GM10266 (cell line): Measurements from ENCODE around the gene RBPMS2.

Experiments used
- DNase-seq: peaks from one replicate; pipeline ENCODE4 v3.0.0; 2012; ENCODE audit errors: extremely low spot score
- TF ChIP-seq, protein P1 (sequence below): IDR thresholded peaks from 2 replicates; pipeline ENCODE4 v1.5.1; 2012; ENCODE audit warnings: mild to moderate bottlenecking, low read depth; ENCODE audit not compliant: control insufficient read depth, insufficient read depth; ENCODE audit errors: missing control alignments

Gene RBPMS2

DNA sequence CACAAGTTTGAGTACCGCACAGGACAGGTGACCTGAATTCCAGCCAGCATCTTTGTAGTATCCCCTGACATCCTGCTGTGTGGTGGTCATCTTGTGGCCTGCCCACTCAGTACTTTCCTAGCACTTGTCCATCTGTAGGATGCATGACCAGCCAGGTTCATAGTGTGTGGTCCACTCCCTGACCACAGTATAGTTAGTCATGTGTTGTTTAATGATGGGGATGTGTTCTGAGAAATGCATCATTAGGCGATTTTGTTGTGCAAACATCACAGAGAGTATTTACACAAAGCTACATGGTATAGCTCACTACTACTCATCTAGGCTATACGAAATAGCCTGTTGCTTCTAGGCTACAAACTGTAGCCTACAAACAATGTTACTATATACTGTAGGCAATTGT is 16.9 kb upstream of the RBPMS2 start:
- DNase-seq: no peak
- TF ChIP-seq, protein P1, sequence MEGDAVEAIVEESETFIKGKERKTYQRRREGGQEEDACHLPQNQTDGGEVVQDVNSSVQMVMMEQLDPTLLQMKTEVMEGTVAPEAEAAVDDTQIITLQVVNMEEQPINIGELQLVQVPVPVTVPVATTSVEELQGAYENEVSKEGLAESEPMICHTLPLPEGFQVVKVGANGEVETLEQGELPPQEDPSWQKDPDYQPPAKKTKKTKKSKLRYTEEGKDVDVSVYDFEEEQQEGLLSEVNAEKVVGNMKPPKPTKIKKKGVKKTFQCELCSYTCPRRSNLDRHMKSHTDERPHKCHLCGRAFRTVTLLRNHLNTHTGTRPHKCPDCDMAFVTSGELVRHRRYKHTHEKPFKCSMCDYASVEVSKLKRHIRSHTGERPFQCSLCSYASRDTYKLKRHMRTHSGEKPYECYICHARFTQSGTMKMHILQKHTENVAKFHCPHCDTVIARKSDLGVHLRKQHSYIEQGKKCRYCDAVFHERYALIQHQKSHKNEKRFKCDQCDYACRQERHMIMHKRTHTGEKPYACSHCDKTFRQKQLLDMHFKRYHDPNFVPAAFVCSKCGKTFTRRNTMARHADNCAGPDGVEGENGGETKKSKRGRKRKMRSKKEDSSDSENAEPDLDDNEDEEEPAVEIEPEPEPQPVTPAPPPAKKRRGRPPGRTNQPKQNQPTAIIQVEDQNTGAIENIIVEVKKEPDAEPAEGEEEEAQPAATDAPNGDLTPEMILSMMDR: no peak

DNA sequence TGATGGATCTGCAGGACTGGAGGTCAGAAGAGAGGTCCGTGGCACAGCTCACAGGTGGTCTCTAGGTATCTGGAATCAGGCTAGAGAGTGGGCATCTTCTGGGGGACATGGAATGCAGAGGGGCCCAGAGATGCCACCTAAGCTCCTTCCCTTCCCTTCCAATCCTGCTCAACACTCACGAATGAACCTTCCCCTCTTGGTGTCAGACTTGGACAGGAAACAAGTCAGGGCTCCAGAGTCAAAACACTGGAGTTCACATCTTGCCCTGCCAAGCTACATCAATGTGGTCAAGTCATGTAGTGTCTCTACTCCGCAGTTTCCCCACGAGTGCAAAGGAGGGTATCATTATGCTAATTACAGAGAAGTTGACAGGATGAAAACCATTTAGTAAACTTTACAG is 16.0 kb upstream of the RBPMS2 start:
- TF ChIP-seq, protein P1: no peak
- DNase-seq: no peak

DNA sequence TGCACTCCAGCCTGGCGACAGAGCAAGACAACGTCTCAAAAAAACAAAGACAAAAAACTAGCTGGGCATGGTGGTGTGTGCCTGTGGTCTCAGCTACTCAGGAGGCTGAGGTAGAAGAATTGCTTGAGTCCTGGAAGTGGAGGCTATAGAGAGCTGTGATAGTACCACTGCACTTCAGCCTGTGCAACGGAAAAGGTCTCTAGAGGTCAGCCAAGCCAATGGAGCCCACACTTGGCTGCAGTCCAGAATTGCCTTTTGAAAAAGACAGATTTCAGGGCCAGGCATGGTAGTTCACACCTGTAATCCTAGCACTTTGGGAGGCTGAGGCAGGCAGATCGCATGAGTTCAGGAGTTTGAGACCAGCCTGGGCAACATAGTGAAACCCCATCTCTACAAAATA is 8.4 kb upstream of the RBPMS2 start:
- DNase-seq: no peak
- TF ChIP-seq, protein P1: no peak

DNA sequence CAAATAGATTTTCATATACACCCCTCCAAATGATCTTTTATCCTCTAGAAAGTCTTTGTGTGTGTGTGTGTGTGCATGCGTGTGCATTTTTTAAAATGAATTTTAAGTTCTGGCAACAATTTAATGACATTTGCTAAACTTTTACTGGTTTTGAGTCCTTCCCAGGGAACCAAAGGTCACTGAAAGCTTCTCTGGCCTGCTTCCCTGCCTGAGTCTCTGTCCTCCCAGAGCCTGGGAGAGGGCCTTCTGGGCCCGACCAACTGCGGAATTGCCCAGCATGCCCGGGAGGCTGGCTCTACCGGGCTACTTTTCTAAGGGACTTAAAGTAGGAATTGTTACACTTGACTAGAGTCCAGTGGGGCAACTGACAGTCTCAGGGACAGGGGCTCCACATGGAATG is 7.4 kb upstream of the RBPMS2 start:
- TF ChIP-seq, protein P1: no peak
- no peak for DNase-seq

DNA sequence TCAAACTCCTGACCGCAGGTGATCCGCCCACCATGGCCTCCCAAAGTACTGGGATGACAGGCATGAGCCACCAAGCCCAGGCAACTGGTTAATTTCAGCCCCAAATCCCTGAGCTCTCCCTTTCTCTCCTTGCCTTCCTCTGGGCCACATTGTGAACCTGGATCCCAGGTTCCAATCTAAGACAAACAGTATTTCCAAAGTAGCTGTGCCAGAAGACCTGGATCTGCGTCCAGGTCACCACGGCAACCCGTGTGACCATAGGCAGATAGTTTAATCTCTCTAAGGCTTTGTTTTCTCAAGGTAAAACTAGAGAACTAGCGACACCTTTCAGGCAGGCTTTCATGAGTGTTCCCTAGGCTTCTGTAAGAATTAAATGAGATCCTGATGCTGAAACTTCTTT is 5.9 kb upstream of the RBPMS2 start:
- TF ChIP-seq, protein P1: no peak
- DNase-seq: no peak

DNA sequence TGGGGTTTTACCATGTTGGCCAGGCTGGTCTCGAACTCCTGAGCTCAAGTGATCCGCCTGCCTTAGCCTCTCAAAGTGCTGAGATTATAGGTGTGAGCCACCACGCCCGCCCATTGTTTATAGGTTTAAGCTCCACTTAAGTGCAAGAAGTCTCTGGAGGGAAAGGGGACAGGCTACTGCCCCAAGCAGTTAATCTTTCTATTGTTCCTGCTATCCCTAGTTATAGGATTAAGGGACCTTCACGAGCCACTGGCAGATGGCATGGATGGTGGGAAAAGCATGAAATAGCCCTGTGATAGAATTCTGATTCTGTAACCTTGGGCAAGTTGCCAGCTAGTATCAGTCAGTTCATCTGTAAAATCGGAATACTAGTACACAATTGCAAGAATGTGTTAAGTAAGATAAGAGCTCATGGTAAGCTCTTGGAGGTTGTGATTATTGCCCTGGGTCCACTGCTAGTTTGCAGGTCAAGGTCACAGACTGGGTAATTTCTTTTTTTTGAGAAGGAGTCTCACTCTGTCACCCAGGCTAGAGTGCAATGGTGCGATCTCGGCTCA is 5.3 kb upstream of the RBPMS2 start:
- TF ChIP-seq, protein P1: no peak
- DNase-seq: no peak

DNA sequence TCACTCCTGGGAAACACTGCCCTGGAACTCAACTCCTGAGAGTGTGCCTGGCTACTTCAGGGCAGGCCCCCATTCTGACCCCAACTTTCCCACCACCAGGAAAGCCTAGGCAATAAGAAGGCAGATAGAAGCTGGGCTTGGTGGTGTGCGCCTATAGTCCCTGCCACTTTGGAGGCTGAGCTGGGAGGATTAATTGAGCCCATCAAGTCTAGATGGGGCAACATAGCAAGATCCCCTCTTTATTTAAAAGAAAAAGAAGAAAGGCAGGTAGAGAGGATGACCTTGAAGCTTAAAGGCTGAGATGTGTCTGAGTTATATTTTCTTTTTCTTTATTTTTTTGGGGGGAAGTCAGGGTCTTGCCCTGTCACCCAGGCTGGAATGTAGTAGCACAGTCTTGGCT is 4.2 kb upstream of the RBPMS2 start:
- TF ChIP-seq, protein P1: no peak
- no peak for DNase-seq

DNA sequence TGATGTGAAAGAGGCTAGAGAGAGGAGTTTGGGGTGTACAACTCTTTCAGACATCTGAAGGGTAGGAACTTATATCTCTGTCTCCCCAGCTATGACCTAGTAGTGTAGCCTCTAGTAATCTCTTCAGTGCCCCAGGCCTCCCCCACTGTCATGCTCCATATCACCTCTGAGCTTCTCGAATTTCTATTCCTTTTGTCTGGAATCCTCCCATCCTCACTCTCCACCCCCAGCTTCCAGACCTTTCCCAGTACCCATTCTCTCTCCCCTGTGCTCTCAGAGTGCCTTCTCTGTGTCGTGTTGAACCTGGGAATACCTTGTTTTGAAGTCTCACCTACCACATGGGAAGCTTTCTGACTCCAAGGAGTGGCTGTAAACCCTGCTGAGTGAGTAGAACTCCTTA is 3.6 kb upstream of the RBPMS2 start:
- no peak for DNase-seq
- TF ChIP-seq, protein P1: no peak
